GM12874 (cell line): ENCODE measurements around the gene CACNG1.

Experiments
- CTCF ChIP-seq: IDR thresholded peaks from 2 replicates; pipeline ENCODE4 v1.5.1; 2011; ENCODE audit warnings: low read depth, mild to moderate bottlenecking, control low read depth, low read length, moderate library complexity; ENCODE audit not compliant: insufficient read depth

Gene CACNG1

GRCh38 chr17:67088639-67089038, 44.3 kb downstream of the CACNG1 start:
- TF ChIP-seq CTCF, result no peak

DNA sequence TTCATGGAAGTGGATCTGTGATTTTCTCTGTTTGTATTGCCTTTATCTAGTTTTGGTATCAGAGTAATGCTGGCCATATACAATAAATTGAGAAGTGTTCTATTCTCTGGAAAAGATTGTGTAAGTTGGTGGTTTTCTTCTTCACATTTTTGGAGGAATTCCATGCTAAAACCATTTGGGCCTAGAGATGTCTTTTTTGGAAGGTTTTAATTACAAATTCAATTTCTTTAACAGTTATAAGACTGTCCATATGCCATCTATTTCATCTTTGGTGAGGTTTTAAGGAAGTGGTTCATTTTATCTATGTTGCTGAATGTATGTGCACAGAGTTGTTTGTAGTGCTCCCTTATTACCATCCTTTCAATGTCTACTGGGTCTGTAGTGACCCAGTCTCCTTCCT, 46.0 kb downstream of the CACNG1 start:
- TF ChIP-seq CTCF, result no peak

DNA sequence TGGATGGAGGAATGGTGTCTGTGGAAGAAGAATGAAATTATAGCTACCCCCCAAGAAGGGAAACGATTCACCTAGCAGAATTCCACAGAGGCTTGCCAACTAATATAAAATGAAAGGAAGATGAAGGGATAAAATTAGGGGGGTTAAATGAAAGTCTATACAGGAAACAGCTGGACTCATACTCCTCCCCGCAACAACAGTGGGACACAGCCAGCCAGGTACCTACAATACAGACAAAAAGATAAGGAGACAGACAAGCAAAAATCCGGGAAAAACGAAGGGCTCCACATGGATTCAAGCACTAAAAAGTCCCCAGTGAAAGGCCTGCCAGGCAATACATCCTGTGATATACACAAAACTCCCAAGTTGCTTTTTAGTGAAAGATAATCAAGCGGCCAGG, 47.9 kb downstream of the CACNG1 start:
- no peak for TF ChIP-seq CTCF

- TF ChIP-seq CTCF, result no peak
These were observed 49.0 kb downstream of the CACNG1 start for GRCh38 chr17:67093348-67093747.

DNA sequence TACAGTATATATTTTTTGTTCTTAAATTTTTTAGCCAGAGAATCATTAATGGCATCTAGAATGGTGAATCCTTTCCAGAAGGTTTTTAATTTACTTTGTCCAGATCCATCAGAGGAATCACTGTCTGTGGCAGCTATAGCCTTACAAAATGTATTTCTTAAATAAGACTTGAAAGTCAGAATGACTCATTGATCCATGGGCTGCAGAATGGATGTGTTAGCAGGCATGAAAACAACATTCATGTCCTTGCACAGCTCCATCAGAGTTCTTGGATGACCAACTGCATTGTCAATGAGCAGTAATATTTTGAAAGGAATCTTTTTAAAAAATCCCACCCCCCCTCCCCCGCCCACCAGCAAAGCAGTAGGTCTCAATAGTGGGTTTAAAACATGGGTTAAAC, 51.4 kb downstream of the CACNG1 start:
- no peak for TF ChIP-seq CTCF

GRCh38 chr17:67096609-67097008, 52.3 kb downstream of the CACNG1 start:
- TF ChIP-seq CTCF, result no peak

- no peak for TF ChIP-seq CTCF
These were observed 53.7 kb downstream of the CACNG1 start for GRCh38 chr17:67098006-67098405.

DNA sequence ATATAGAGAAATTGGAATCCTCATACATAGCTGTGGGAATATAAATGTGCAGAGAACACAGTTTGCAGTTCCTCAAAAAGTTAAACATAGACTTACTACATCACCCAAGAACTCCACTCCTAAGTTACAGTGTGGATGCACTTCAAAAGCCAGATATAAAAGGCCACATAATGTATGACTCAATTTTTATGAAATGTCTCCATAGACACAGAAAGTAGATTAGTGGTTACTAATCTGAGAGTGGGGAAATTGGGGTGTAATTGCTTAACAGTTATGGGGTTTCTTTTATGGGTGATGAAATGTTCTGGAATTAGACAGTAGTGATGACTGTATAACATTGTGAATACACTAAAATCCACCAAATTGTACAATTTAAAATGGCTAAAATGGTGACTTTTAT, 60.9 kb downstream of the CACNG1 start:
- no peak for TF ChIP-seq CTCF
